HG02840 (cell line): ENCODE data around the gene ZSCAN25.
"Not testable (repeated sequence)": the region's sequence is repeated elsewhere in the genome, so short reads cannot be mapped to it uniquely, and the experiment has no call there.

ENCODE experiments used
- ATAC-seq: cut with Tn5 transposase; IDR thresholded peaks from one replicate; pipeline ENCODE4 v1.9.1; 2021; ENCODE audit warnings: mild to moderate bottlenecking, moderate library complexity, moderate number of reproducible peaks; ENCODE audit not compliant: unreplicated experiment, low FRiP score

Gene ZSCAN25

GRCh38 chr7:99615989-99616358 lies 772 bp upstream of the ZSCAN25 start:
- ATAC-seq: no peak

GRCh38 chr7:99617192-99617781 lies 541 bp downstream of the ZSCAN25 start:
- no peak for ATAC-seq

GRCh38 chr7:99618726-99619125 lies 2.0 kb downstream of the ZSCAN25 start:
- no peak for ATAC-seq

- ATAC-seq: no peak
Measured at GRCh38 chr7:99619571-99620130, 2.9 kb downstream of the ZSCAN25 start.

GRCh38 chr7:99621271-99621670 lies 4.5 kb downstream of the ZSCAN25 start:
- ATAC-seq: no peak

- ATAC-seq: no peak
Measured at GRCh38 chr7:99622596-99622995, 5.8 kb downstream of the ZSCAN25 start.

GRCh38 chr7:99623091-99623693 lies 6.4 kb downstream of the ZSCAN25 start:
- no peak for ATAC-seq

GRCh38 chr7:99623702-99624447 lies 7.1 kb downstream of the ZSCAN25 start:
- no peak for ATAC-seq

GRCh38 chr7:99624484-99624883 lies 7.7 kb downstream of the ZSCAN25 start:
- no peak for ATAC-seq

- ATAC-seq: no peak
Measured at GRCh38 chr7:99625321-99625720, 8.6 kb downstream of the ZSCAN25 start.

GRCh38 chr7:99625961-99626360 lies 9.2 kb downstream of the ZSCAN25 start:
- ATAC-seq: no peak

- no peak for ATAC-seq
Measured at GRCh38 chr7:99626661-99627060, 9.9 kb downstream of the ZSCAN25 start.

GRCh38 chr7:99627513-99627912 lies 10.8 kb downstream of the ZSCAN25 start:
- no peak for ATAC-seq

- ATAC-seq: no peak
Measured at GRCh38 chr7:99628471-99629465, 12.0 kb downstream of the ZSCAN25 start.

GRCh38 chr7:99629643-99630042 lies 12.9 kb downstream of the ZSCAN25 start:
- no peak for ATAC-seq

- ATAC-seq: no peak
Measured at GRCh38 chr7:99631295-99632109, 14.8 kb downstream of the ZSCAN25 start.

- not testable (repeated sequence) for ATAC-seq
Measured at GRCh38 chr7:99637414-99637813, 20.7 kb downstream of the ZSCAN25 start.

GRCh38 chr7:99638731-99639130 lies 22.0 kb downstream of the ZSCAN25 start:
- ATAC-seq: no peak

- no peak for ATAC-seq
Measured at GRCh38 chr7:99639267-99639666, 22.5 kb downstream of the ZSCAN25 start.

GRCh38 chr7:99642027-99642426 lies 25.3 kb downstream of the ZSCAN25 start:
- ATAC-seq: no peak
